GM23248 (cell line): ENCODE measurements around the gene WFS1. TPM values are rescaled to one million over a fixed set of nuclear protein-coding genes. Genes with fewer than 3 reads are reported as not detected.

Source experiments
- DNase-seq: peaks from one replicate; pipeline ENCODE4 v3.0.0-alpha.2; 2015
- H2AFZ ChIP-seq: fragments of 200-600 bp; sonication (generic); 2 replicates; pipeline ENCODE4 v1.6.1; 2016; ENCODE audit warnings: antibody characterized with exemption
- H3F3A ChIP-seq: fragments of 200-600 bp; sonication (generic); 2 replicates; pipeline ENCODE4 v1.6.1; 2016; ENCODE audit warnings: mild to moderate bottlenecking, antibody characterized with exemption, mixed run types; ENCODE audit not compliant: insufficient read depth
- H3K27ac ChIP-seq: fragments of 200-600 bp; sonication (generic); 2 replicates; pipeline ENCODE4 v1.5.1; 2016; ENCODE audit warnings: mild to moderate bottlenecking
- H3K27me3 ChIP-seq: fragments of 200-600 bp; sonication (generic); replicated peaks from 2 replicates; pipeline ENCODE4 v1.6.1; 2016; ENCODE audit warnings: mild to moderate bottlenecking; ENCODE audit not compliant: insufficient read depth
- H3K36me3 ChIP-seq: fragments of 200-600 bp; sonication (generic); 2 replicates; pipeline ENCODE4 v1.6.1; 2016; ENCODE audit warnings: low read depth, mild to moderate bottlenecking
- H3K4me1 ChIP-seq: fragments of 200-600 bp; sonication (generic); 2 replicates; pipeline ENCODE4 v1.6.1; 2016; ENCODE audit warnings: mild to moderate bottlenecking; ENCODE audit not compliant: insufficient read depth
- H3K4me2 ChIP-seq: fragments of 200-600 bp; sonication (generic); one replicate; pipeline ENCODE4 v1.6.1; 2016; ENCODE audit warnings: mild to moderate bottlenecking; ENCODE audit not compliant: unreplicated experiment
- H3K4me3 ChIP-seq: fragments of 200-600 bp; sonication (generic); 2 replicates; pipeline ENCODE4 v1.5.1; 2016; ENCODE audit warnings: mild to moderate bottlenecking
- H3K79me2 ChIP-seq: fragments of 200-600 bp; sonication (generic); 2 replicates; pipeline ENCODE4 v1.6.1; 2016; ENCODE audit warnings: mild to moderate bottlenecking; ENCODE audit not compliant: insufficient read depth
- H3K9ac ChIP-seq: fragments of 200-600 bp; sonication (generic); 2 replicates; pipeline ENCODE4 v1.6.1; 2016; ENCODE audit warnings: mild to moderate bottlenecking
- H3K9me2 ChIP-seq: fragments of 200-600 bp; sonication (generic); 2 replicates; pipeline ENCODE4 v1.6.1; 2016; ENCODE audit warnings: mixed run types, mild to moderate bottlenecking, moderate library complexity; ENCODE audit not compliant: insufficient read depth
- H3K9me3 ChIP-seq: fragments of 200-600 bp; sonication (generic); one replicate; pipeline ENCODE4 v1.6.1; 2017; ENCODE audit warnings: low read depth
- H4K20me1 ChIP-seq: fragments of 200-600 bp; sonication (generic); 2 replicates; pipeline ENCODE4 v1.6.0; 2016; ENCODE audit not compliant: insufficient read depth
- EZH2 ChIP-seq: fragments of 200-600 bp; sonication (generic); IDR thresholded peaks from 2 replicates; pipeline ENCODE4 v1.6.1; 2018; ENCODE audit warnings: antibody characterized with exemption, mild to moderate bottlenecking; ENCODE audit not compliant: insufficient read depth, poor library complexity, severe bottlenecking
- EZH2phosphoT487 ChIP-seq: fragments of 200-600 bp; sonication (generic); IDR thresholded peaks from 2 replicates; pipeline ENCODE4 v1.6.1; 2018; ENCODE audit warnings: antibody characterized with exemption, moderate library complexity, mild to moderate bottlenecking, low read depth; ENCODE audit not compliant: insufficient read depth
- WGBS, 2 experiments: methylation state at CpG; one replicate each; pipeline ENCODE4 v1.1.6; 2015 to 2017; ENCODE audit warnings: low lambda C conversion rate in 2 of 2, low coverage in 1 of 2; ENCODE audit errors: missing lambda C conversion rate in 2 of 2; 5-methylcytosine and 5-hydroxymethylcytosine counted together
- in situ Hi-C: fragments of 300-500 bp; cut with MboI; formaldehyde crosslinking; loops from 2 replicates; pipeline ENCODE4 v1.15.0; 2020
- polyA plus RNA-seq: library from polyadenylated mRNA; unstranded; fragments of >200 nt; fragmentation: Nextera tagmentation; extraction: Ambion mirVana; gene quantifications from 2 replicates; pipeline ENCODE4 v1.2.1, GENCODE V29; 2016
- total RNA-seq: library from RNA; depleted of rRNA; stranded (reverse); fragments of >200 nt; shearing (Covaris generic); gene quantifications from 2 replicates; pipeline ENCODE4 v1.2.3, GENCODE V29; 2014

WFS1 gene
- total and polyA plus RNA-seq, 2 experiments from 2014 or later, result 24.2 to 24.4 TPM

- no peaks in the 10 kb centered on the region; the same call in 1 of the 2 replicates for H3K4me1 ChIP-seq
- 41 to 44% methylated on average over 2 of the region's 2 CpGs for WGBS, 2 experiments
- H3K9me3 ChIP-seq, result no peaks in the 10 kb centered on the region
- H2AFZ ChIP-seq, result no peak overlapping the region
- H4K20me1 ChIP-seq, result no peaks in the 10 kb centered on the region
- no peak overlapping the region for H3K27ac ChIP-seq
- no peak for DNase-seq
- no peaks in the 10 kb centered on the region for H3K9me2 ChIP-seq
- no peak for TF ChIP-seq EZH2phosphoT487
- TF ChIP-seq EZH2, result no peak
- H3F3A ChIP-seq, result no peaks in the 10 kb centered on the region
- H3K79me2 ChIP-seq, result no peaks in the 10 kb centered on the region
- no peak overlapping the region for H3K4me3 ChIP-seq
- H3K36me3 ChIP-seq, result no peaks in the 10 kb centered on the region
- H3K9ac ChIP-seq, result no peak overlapping the region
- in situ Hi-C loops, result no loop called here
- peaks cover 15% of the 10 kb centered on the region; the same call in 1 of the 2 replicates for H3K27me3 ChIP-seq
- no peak overlapping the region for H3K4me2 ChIP-seq
Measured at GRCh38 chr4:6321361-6321760, 51.7 kb downstream of the WFS1 start.

- Histone ChIP-seq H2AFZ (no peak overlapping the region), H3K9me3 (no peaks in the 10 kb centered on the region), H3K79me2 (no peaks in the 10 kb centered on the region), H3K27me3 (peaks cover 15% of the 10 kb centered on the region; the same call in 1 of the 2 replicates), H3F3A (no peaks in the 10 kb centered on the region), H3K9me2 (no peaks in the 10 kb centered on the region), H3K9ac (no peak overlapping the region), H3K4me2 (no peak overlapping the region), H3K36me3 (no peaks in the 10 kb centered on the region), H4K20me1 (no peaks in the 10 kb centered on the region), H3K4me1 (no peaks in the 10 kb centered on the region; the same call in 1 of the 2 replicates), H3K4me3 (no peak overlapping the region), H3K27ac (no peak overlapping the region)
- TF ChIP-seq EZH2phosphoT487 (no peak), EZH2 (no peak)
- in situ Hi-C loops, result no loop called here
- WGBS, 2 experiments, result 72 to 75% methylated on average over 21 of the region's 23 CpGs
- no peak for DNase-seq
Measured at GRCh38 chr4:6322067-6322760, 52.6 kb downstream of the WFS1 start.

- Histone ChIP-seq H3K4me2 (no peak overlapping the region), H2AFZ (no peak overlapping the region), H3K79me2 (no peaks in the 10 kb centered on the region), H3K4me1 (no peaks in the 10 kb centered on the region; the same call in 1 of the 2 replicates), H4K20me1 (no peaks in the 10 kb centered on the region), H3K4me3 (no peak overlapping the region), H3K9me3 (no peaks in the 10 kb centered on the region), H3K9me2 (no peaks in the 10 kb centered on the region), H3K27me3 (peaks cover 16% of the 10 kb centered on the region; the same call in 1 of the 2 replicates), H3K27ac (no peak overlapping the region), H3K9ac (no peak overlapping the region), H3F3A (no peaks in the 10 kb centered on the region), H3K36me3 (no peaks in the 10 kb centered on the region)
- in situ Hi-C loops, result no loop called here
- no peak for DNase-seq
- WGBS, 2 experiments, result 79 to 80% methylated on average over 33 of the region's 33 CpGs
- TF ChIP-seq EZH2 (no peak), EZH2phosphoT487 (no peak)
Measured at GRCh38 chr4:6322761-6323566, 53.3 kb downstream of the WFS1 start.

GRCh38 chr4:6324461-6324998 lies 54.9 kb downstream of the WFS1 start:
- no peak overlapping the region for H2AFZ ChIP-seq
- no peaks in the 10 kb centered on the region for H3K36me3 ChIP-seq
- H3K9me2 ChIP-seq, result no peaks in the 10 kb centered on the region
- no peak overlapping the region for H3K4me3 ChIP-seq
- H3K9me3 ChIP-seq, result no peaks in the 10 kb centered on the region
- no peak overlapping the region for H3K27ac ChIP-seq
- H3F3A ChIP-seq, result no peaks in the 10 kb centered on the region
- no peaks in the 10 kb centered on the region; the same call in 1 of the 2 replicates for H3K4me1 ChIP-seq
- H3K9ac ChIP-seq, result no peak overlapping the region
- H3K79me2 ChIP-seq, result no peaks in the 10 kb centered on the region
- 66 to 70% methylated on average over 15 of the region's 15 CpGs for WGBS, 2 experiments
- in situ Hi-C loops, result no loop called here
- no peak overlapping the region for H3K4me2 ChIP-seq
- DNase-seq, result no peak
- TF ChIP-seq EZH2phosphoT487, result no peak
- no peak for TF ChIP-seq EZH2
- H4K20me1 ChIP-seq, result no peaks in the 10 kb centered on the region
- peaks cover 21% of the 10 kb centered on the region; the same call in 1 of the 2 replicates for H3K27me3 ChIP-seq
